Measurements from ENCODE around the gene TMX4.

TMX4 gene

DNA sequence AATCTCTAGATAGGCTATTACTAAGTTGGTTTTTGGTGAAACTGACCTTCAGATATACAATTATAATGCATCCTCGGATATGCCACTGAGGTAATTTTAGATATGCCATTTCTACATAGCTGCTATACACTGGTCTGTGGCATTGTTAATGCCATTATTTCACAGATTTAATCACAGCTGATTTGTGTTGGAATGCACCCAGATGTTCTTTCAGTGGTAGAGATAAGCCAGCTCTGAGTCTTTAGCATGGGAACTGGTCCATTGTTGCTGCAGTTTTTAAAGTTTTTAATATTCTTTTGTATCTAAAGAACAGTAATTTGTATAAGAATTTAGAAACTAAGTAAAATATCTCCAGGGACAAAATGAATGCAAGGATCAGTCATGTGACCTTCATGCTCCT is 6.8 kb downstream of the TMX4 start:
- no peak for DNase-seq

DNA sequence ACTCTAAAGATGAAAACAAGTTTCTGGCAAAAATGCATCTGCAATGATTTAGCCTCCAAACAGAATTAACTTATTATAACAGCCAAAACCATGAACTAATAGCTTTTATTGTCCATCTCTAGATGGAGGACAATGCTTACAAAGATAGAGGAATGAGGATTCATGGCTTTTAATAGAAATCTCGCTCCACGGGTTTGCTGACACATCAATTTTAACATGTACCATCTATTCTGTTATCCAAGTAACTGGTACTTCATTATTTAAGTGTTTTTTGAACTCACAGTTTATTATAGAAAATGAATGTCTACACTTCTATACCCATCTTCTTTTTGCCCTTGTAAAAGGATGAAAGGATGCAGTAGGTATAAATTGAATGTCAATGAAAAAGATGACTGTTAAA is 10.8 kb downstream of the TMX4 start:
- DNase-seq = no peak

DNA sequence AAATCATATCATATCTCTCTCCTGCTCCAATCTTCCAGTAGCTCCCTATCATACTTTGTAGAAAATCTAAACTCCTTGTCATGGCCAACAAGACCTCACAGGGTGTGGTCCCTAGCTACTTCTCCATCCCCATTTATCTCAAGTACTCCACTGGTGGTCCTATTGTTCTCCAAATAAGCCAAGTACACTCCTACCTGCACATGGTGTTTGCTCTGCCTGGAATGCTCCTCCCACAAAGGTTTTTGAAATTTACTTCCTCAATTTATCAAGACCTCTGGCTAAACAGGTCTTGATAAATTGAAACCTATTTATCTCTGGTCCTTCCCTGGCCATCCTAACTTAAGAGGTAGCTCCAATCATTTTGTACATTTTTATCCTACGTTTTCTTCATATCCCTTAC is 12.1 kb downstream of the TMX4 start:
- no peak for DNase-seq

DNA sequence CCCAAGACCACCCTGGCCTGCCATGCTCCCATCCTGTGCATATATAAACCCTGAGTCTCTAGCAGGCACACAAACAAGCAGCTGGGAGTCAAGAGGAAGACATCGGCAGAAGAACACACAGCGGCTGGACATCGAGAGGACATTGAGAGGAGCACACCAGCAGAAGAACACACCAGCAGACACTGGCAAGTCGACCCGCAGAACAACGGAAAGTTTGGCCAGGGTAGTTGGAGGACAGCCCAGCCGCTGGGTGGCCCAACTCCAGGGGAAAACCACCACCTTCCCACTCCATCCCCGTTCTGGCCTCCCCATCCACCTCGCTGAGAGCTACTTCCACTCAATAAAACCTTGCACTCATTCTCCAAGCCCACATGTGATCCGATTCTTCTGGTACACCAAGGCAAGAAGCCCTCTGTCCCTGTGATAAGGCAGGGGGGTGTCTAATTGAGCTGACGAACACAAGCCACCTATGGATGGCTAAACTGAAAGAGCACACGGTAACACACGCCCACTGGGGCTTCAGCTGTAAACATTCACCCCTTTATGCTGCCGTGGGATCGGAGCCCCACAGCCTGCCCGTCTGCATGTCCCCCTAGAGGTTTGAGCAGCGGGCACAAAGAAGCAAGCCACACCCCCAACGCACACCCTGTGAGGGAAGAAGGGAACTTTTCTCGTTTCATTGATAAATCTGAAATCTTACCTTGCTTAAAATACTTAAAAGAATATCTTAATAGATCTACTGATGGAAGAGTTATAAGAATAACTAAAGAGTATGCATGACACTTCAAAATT is 13.8 kb downstream of the TMX4 start:
- DNase-seq = no peak

DNA sequence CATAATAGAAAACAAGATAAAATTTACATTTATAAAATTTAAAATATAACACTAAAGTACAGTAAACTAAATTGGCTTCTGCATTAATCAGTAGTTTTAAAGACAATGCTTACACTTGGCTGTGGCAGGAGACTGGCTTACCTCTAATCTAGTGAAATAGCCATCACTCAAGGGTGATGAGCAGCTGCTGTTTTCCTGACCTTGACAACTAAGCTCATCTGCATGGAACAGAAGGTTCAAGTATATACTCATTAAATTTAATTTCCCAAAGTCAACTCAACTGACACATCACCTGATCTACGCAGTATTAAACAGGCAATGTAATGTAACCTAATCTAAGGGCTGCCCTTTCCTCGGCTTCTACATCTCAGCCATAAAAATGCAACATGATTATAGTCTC is 14.5 kb downstream of the TMX4 start:
- DNase-seq = no peak

DNA sequence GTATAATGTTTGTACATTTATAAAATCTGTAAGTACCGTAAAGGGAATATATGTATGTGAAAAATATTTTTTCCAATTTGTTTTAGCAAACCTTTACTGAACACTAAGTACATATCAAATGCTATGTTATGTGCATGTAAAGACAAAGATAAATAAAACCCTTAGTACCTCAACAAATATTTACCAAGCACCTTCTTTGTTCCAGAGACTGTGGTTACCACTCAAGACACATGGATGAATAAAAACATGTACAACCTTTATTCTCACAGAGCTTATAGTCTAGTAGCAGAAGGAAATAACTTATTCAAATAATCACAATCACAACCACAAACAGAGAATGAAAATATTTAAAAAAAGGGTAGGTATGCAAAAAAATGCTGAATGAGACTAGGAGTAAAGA is 17.5 kb downstream of the TMX4 start:
- DNase-seq = no peak

DNA sequence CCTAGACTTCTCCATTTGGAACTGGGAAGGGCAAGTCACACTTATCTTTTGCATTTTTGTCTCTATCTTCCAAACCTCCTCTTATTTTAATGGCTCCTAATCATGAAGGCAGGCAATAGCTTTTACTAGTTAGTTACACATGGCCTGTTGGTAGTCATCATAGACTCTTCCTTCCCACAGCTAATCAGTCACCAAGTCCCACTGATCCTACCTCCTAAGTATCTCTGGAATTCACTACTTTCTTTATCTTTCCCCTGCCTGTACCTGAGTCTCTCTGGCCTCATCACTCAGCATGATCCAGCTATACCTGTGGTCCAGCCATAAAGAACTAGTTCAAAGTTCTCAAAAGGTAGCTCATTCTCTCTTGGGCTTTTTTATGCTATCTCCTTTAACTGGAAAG is 18.8 kb downstream of the TMX4 start:
- DNase-seq = no peak

DNA sequence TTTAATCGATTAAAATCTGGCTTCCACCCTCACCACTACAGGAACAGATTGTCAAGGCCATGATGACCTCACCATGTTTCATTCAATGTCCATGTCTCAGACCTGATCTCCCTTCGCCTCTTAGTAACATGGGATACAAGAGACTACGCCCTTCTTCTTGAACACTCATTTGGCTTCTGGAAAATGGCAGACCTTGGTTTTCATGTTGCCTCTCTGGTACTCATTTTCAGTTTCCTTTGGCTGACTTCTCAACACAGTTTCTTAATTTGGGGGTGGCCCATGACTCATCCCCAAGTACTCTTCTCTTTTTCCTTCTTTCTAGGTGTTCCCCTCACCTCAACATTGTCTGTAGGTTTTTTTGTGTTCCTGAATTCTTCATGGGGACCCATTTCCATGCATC is 22.7 kb downstream of the TMX4 start:
- no peak for DNase-seq

DNA sequence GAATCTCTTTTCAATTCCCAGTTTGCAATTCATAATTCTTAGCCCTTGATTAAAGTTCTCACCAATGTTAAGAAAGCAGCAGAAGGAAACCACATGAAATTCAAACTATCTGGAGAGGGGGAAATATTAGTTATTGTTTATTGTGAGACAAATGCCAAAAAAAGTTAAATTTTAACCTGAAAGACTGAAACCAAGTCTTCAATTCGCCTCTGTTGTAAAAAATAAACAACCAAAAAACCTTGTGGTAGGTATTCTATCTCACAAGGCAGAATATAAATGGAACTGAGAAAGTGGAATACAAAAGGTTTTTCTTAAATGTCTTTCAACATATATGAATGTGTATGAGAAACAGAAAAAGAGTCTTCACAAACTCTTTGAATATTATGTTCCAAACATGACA is 24.8 kb downstream of the TMX4 start:
- no peak for DNase-seq

DNA sequence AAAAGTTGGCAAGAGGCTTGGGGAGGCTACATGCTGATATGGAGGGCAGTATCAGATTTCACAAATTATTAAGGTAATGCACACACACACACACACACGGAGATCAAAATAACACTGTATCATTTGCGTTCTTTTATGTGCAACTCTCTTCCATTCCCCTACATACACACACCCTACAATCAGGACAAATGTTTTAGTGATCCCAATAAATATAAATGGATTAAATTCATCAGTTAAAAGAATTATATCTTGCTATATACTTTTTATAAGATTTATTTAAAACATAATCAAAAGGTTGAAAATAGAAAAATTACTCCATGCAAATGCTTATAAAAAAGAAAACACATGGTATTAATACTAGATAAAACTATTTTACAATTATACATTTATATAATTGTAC is 25.9 kb downstream of the TMX4 start:
- DNase-seq = no peak

DNA sequence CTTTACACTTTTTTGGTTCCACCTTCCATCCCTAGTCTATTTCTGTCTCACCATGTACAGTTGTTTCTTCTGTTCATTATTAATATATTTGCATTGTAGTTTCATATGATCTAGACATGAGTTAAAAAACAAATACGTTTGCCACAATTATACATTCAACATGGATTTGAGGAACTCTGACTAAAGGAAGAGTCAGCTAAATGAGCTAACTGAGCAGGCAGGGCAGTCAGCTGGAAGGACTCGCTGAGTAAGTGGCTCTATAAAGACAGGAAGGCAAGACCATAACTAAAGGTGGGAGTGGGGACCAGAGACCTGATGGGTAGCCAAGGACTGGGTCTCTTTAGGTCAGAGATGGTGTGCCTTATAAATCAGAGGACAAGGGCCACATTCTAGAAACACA is 26.3 kb downstream of the TMX4 start:
- no peak for DNase-seq

DNA sequence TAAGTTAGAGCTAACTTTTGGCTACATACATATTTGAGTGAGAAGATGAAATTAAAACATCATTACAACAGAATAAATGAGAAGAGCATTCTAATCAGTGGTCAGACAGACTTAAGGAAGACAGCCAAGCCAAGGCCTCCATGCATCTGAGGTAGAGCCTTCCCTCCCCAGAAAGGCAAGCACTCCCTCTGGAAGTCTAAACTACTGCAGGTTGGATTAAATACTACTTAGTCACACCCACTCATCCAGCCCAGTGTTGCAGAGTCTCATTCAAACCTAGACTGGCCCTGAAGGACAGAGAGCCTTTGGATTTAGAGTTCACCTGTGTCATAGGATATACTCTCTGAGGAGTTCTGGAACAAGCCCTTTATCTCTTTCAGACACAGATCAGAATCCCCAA is 29.2 kb downstream of the TMX4 start:
- DNase-seq = no peak

DNA sequence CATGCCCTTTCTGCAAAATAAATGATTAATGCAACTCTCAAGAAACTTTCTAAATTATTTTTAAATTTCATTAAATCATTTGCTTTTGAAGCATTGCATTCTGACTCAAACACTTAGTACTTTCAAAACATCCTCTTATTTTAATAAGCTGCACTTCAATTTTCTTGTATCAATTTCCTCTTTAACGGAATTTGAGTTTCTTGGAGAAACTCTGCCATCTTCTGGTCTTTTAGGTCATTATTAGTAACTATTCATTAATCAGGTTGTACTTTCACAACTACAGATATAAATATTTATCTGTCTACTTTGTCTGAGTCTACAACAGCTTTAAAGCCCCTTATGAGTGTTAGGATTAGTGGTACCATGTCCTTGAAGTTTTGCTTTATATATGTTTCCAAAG is 30.2 kb downstream of the TMX4 start:
- DNase-seq = no peak

DNA sequence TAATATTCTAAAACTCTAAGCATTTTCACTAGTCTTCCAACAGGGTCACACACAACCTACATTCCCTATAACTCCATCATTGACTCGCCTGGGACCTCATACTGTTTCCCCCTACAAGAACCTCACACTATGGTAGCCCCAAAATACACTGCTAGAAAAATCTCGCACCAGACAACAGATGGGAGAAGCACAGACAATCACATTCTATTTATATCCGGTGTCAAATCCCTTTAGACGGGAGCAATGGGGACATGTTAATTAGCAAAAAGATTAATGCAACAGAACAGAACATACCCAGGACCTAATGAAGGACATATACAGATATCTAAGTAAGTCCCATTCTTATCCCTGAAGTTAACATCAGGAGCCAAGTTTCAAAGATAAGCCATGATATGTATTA is 33.6 kb downstream of the TMX4 start:
- no peak for DNase-seq

DNA sequence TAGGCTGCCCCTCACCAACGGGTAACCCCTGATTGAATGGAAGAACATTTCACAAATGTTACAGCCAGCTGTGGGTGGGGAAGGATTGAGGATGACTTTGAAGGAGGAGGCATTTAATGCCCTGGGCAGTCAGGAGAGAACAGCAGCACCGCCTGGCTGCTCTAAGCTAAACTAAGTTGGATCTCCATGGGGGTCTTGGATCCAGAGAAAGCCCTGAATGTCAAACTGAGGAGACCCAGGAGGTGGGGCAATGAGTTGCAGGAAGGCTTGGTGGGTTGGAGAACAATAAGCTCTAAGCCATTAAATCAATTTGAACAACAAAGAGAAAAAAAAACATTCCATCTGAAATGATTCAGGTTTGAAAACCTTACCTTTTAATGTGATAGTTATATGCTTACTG is 35.4 kb downstream of the TMX4 start:
- no peak for DNase-seq

DNA sequence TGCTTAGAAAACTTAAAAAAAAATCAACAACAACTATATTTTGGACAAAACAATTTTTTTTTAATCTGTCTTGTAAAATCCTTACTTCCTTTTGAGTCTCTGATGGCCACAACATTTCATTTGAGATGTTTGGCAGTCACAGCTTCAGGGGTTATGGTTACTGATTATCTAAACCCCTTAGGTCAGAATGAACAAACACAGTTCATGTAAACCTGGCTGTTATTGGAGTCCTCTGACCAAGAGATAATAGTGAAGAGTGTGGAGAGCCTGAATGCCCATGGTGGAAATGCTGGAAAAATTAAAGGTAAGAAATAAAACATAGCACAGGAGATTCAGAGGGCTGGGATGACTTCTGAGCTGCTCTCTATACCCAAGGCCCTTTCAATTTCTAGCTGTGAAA is 38.2 kb downstream of the TMX4 start:
- no peak for DNase-seq

DNA sequence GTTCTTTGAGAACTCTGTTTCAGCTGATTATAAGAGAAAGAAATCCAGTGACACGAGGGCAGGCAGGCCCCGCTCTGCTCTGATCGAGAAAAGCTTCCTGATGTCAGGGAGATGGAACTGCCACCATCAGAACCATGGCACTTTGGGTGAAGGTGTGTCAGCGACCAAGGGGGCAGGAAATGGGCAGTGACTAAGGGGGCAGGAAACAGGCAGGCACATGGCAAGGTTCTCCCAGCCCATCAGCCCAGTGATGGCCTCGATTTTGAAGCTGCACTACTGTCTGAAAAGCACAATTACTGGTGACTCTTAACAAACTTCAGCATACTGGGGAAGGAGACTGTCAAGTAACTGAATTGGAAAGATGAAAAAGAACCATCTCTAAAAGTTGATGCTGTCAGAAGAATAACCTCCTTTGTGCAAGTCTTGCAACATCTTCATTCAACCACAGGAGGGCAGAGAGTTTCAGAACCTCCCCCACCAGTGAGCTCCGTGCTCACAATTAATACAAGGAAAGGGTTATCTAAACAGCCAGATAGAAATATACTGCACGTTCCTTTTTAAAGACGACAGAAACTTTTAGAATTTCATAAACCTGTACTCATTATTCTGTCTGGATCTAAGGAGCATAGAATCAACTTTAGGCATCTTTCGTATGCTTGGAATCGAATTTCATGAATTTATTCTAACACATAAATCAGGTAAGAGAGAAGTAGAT is 39.1 kb downstream of the TMX4 start:
- DNase-seq = no peak

DNA sequence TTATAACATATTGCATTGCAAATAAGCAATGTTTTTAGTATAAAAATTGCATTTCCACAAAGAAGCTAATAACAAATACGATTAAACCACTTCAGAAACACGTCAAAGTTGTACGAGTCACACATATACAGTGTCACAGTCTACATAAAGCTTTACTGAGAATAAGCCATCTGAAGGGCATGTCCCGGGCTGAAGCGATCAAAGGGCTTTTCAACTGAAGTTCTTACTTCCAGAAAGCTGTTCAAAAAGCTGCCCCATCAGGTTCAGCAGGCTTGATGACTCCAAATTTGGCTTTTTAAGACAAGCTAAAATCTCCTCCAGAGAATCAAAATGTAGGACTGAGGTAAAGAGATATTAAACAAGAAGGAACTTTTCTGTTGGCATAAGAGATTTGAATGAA is 41.9 kb downstream of the TMX4 start:
- no peak for DNase-seq

DNA sequence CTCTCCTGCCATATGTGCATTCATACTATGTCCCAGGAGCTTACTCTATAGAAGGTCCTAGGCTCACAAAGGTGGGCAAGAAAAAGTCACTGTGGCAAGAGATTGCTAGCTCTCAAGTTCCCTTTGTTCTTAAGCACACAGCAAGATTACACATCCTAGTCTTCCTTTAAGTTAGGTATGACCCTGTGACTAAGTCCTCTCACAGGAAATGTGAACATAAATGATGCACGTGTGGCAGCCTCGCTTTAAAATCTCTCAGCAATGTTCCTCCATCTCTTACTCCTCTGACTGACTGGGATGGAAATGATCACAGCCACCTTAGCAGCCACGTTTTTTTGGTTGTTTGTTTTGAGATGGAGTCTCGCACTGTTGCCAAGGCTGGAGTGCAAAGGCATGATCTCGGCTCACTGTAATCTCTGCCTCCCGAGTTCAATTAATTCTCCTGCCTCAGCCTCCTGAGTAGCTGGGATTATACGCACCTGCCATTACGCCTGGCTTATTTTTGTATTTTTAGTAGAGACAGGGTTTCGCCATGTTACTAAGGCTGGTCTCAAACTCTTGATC is 43.6 kb downstream of the TMX4 start:
- DNase-seq = no peak

DNA sequence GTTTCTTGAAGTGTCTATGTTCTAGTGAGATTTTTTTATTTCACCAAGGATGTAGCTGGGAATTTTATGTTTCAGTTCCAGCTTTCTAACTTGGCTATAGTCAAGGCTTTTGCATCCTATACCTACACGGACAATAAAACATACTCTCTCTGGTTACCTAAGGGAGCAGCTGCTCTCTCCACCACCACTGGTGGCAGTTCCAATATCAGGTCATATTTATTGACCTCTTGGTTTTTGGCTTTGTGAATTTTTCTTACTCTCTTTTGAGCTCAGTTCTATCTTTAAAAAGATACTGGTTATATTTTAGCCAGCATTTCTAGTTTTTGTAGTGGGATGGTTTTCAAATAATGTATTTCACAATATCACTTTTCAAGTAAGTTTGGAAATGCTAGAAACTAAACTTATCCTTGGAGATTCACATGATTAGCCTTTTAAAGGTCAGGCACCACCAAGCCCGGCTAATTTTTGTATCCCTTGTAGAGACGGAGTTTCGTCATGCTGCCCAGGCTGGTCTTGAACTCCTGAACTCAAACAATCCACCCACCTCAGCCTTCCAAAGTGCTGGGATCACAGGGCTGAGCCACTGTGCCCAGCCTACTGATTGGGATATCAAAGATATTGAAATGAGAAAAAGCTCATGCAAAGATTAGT is 44.7 kb downstream of the TMX4 start:
- DNase-seq = no peak

DNA sequence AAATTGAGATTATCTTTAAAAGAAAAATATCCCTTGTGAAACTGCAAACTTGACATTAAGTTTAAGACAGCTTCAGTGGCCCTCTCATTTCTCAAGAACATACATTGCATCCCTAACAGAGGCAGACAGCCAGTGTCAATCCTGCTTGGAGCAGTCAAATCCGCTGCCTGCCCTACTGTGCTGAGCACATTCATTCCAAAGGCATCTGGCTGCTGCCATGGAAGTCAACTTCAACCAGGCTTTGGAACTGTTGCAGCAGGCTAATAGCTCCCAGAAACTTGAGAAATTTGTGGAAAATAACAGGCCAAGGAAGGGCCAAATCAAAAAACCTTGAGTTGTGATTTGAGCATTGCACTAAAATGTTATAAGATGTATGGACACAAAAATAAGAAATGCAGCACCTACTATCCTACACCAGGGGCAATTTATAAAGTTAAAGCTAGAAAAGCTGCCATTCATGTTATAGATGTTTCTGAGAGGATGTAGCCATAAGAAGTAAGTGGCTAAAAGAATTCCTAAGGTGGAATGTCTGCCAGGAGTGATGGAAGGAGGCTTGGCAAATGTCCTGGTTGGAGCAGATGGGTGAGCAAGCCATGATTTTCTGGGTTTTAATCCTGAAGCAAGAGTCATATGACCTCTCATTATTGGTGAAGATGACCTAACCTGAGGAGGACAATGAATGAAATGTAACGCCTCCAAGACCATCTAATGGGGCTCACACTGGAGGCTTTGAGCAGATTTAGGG is 47.9 kb downstream of the TMX4 start:
- DNase-seq = no peak

DNA sequence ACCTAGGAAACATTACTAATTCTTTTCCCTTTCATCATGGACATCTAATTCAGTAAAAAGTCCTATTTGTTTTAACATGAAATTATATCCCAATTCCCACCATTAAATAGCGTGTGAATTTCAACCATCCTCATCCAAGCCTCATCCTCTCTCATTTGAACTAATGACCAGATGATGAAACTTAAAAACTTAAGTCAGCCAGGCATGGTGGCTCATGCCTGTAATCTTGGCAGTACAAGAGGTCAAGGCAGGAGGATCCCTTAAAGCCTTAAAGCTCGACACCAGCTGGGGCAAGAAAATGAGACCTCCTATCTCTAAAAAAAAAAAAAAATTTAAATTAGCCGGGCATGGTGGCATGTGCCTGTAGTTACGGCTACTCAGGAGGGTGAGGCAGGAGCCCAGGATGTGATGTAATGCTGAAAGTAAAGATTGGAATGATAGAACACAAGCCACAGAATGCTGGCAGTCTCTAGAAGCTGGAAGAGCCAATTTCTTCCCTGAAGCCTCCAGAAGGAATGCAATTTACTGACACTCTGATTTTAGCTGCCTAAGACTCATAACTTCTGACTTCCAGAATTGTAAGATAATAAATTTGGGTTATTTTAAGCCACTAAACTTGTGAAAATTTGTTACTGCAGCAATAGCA is 52.2 kb downstream of the TMX4 start:
- DNase-seq = no peak

DNA sequence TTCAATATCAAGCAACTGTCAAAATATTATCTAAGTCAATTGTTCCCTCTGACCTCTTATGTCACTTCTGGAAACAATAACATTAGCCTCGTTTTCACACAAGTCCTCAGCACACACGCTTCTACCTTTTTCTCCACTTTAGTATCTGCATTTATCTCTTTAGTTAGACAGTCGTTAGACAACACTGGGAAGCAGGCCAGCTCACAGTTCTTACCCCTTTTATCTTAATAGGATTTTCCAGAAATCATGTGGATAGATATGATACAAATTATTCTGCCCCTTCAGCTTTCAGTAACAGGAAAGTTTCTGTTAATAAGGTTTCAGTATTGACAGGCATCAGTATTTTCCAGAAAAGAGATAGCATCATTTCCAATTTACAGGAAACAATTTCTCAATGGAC is 53.4 kb downstream of the TMX4 start:
- DNase-seq = no peak

Measured in right hindlimb (tissue), 1 donor.